HG02798 (cell line): ENCODE results near the gene PAK1.
A peak's percentile ranks its signal among the peaks of the same experiment; 100 is the strongest.

ENCODE experiments used
- ATAC-seq: cut with Tn5 transposase; IDR thresholded peaks from one replicate; pipeline ENCODE4 v1.9.1; 2021; ENCODE audit warnings: mild to moderate bottlenecking; ENCODE audit not compliant: unreplicated experiment, poor library complexity

PAK1 gene

GRCh38 chr11:77440678-77441077 lies 33.2 kb downstream of the PAK1 start:
- ATAC-seq = no peak

- peak; percentile 44 for ATAC-seq
Observed at GRCh38 chr11:77438487-77438886, 35.4 kb downstream of the PAK1 start.

GRCh38 chr11:77436969-77437368 lies 36.9 kb downstream of the PAK1 start:
- ATAC-seq = no peak

GRCh38 chr11:77436506-77436905 lies 37.4 kb downstream of the PAK1 start:
- no peak for ATAC-seq

- peak; percentile 40 for ATAC-seq
Observed at GRCh38 chr11:77435972-77436371, 37.9 kb downstream of the PAK1 start.

DNA sequence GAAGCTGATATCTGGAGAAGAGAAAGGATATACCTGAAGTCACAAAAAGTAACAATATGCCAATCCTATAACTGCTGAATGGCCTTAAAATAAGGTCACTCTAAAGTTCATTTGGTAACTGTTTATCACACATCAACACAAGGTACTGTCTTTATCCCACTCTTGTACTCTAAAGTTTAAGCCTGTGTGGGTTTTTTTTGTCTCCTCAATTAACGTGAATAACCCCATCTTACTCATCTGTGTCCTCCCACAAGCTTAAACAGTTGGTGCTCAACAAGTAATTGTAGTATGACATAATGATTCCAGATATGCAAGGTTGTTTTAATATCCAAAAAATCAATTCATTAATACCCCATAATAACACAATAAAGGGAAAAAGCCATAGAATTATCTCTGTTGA lies 42.1 kb downstream of the PAK1 start:
- ATAC-seq = no peak

GRCh38 chr11:77428598-77428997 lies 45.3 kb downstream of the PAK1 start:
- ATAC-seq = no peak

GRCh38 chr11:77425346-77425745 lies 48.5 kb downstream of the PAK1 start:
- no peak for ATAC-seq

- no peak for ATAC-seq
Observed at GRCh38 chr11:77424644-77425043, 49.2 kb downstream of the PAK1 start.

DNA sequence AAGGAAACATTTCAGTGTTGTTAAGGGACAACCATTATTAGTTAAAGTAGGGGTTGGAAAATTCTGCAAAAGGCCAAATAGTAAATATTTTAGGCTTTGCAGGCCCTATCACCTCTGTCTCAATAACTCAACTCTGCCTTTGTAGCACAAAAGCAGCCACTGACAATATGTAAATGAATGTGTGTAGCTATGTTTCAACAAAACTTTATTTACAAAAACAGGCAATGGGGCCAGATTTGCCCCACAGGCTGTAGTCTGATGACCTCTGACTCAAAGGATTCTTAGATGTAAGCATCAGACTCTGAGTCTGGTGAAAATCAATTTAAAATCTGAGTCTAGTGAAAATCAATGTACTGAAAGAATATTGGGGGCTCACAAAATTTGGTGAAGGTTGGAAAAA lies 50.3 kb downstream of the PAK1 start:
- ATAC-seq = no peak

DNA sequence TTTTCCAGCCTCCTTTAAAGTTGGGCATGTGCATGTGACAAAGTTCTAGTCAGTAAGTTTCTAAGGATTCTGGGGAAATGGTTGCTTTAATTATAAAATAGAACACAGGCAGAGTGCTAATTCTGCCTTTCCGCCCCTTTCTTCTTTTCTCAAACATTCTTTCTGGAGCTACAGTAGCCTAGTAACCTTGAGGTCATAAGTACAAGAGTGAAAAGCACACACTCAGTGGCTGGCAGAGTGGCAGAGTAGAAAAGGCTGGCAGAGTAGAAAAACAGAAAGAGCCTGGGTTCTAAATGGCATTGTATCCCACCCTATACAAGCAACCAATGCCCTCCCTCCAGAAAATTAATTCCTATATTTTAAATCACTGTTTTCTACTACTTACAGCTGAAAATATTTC lies 51.2 kb downstream of the PAK1 start:
- ATAC-seq = no peak

DNA sequence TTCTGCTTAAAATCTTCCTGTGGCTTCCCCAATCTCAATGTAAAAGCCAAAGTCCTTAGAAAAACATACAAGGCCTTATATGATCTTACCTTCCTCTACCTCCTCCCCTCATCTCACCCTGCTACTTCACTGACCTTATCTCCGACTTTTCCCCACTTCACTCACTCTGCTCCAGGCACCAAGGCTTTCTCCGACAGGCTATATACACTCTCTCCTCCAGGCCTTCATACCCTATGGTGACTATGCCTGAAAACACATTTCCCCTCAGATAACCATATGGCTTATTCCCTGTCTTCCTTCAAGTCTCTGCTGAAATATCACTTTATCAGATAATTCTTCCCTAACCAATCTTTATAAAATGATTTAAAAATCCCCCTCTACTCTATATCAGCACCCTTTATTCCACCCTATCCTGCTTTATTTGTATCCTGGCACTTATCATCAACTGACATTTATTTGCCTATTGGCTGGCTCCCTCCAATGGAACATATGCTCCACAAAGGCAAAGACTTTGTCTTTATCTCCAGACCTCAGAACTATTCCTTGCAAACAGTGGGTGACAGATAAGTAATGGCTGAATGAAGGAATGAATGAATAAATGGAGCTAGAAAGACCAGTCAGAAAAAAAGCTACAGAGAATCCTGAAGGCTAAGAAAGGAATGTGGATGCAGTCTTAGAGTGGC lies 52.7 kb downstream of the PAK1 start:
- ATAC-seq = no peak

DNA sequence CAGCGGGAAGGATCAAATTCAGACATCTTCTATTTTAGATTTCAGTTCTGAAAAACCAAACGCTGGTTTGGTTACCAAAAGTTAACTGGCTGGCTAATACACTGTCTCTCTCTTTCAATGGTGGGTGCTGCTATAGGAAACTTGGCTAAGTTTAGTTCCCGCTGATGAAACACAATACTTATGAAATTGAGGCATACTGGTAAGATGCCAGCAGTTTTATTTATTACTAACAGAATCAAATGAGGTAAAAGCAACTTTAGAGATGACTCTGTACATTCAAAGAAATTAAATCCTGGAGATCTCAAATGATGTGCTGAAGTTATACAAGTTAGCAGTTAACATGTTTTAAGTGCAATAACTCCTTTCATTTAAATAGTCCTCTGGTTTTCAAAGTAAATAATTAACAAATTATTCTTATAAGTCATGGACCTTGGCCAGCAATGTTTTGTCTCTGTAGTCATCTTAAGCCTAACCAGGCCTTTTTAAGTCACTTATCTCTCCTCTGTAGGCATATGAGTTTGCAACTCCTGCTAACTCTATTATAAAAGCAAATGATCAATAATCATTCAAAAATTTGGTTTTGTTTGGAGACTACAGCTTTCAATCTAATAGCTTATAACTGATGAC lies 54.8 kb downstream of the PAK1 start:
- peak; percentile 22 for ATAC-seq

DNA sequence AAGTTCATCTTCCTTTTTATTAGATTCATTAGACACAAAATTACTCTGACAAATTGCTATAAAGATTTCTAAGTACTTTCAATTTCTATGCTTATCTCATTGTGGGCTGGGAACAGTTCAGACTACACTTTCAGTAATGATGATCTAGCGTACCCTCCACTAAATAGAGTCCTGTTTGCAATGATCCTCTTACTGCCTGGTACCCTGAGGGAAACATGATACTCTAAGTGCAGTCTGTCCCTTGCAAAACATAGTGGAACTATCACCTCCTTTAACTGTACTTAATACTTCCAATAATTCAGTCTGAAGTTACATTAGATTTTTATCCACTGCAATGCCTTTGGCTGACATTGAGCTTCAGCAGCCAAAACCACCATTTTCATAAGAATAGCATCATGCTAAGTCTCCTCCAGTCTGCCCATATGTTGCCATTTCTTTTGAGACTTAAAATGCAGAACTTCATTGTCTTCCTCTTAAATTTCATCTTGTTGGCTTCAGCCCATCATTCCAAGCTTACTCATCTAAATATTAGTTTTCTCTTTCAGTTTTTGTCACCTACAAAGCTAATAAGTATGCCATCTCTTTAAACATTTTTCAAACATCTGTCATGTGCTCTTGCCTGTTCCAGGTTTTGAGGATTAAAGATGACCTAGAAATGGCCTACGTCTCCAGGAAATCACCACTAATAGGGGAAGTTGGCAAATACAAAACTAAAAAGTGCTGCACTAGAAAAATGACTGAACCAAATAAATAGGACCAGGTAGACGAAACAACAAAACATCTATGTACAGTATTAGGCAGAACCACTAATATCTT lies 55.5 kb downstream of the PAK1 start:
- peak; percentile 77 for ATAC-seq

- no peak for ATAC-seq
Observed at GRCh38 chr11:77416357-77416756, 57.5 kb downstream of the PAK1 start.

GRCh38 chr11:77413850-77414460 lies 59.9 kb downstream of the PAK1 start:
- no peak for ATAC-seq

GRCh38 chr11:77412814-77413213 lies 61.1 kb downstream of the PAK1 start:
- ATAC-seq = no peak

GRCh38 chr11:77411717-77412441 lies 62.0 kb downstream of the PAK1 start:
- ATAC-seq = peak; percentile 94

GRCh38 chr11:77411137-77411707 lies 62.7 kb downstream of the PAK1 start:
- peak; percentile 46 for ATAC-seq
